ENCODE results near the gene ARMC2. TPM values are rescaled to one million over a fixed set of nuclear protein-coding genes. Genes with fewer than 3 reads are reported as not detected.
"Not testable (repeated sequence)": the region's sequence is repeated elsewhere in the genome, so short reads cannot be mapped to it uniquely, and the experiment has no call there.

Gene ARMC2
- total and polyA plus RNA-seq, 2 donors (not counting 3 experiments of a cell fraction or from before 2014, with no cell fraction given), result 1.7 to 3.7 TPM

GRCh38 chr6:108888745-108889144 lies 40.5 kb downstream of the ARMC2 start:
- no peaks in the 10 kb centered on the region for H3K79me2 ChIP-seq (ENCODE audit: control insufficient read depth, insufficient read depth, low read length)
- no peak overlapping the region for H3K4me2 ChIP-seq (ENCODE audit: insufficient read depth, low read length)
- no peaks in the 10 kb centered on the region for H3K27me3 ChIP-seq (ENCODE audit: control insufficient read depth in 2 of 2, insufficient read depth in 2 of 2, low read length in 2 of 2)
- no peak overlapping the region for H3K4me3 ChIP-seq (replicated peaks in 1 of 3; ENCODE audit: insufficient read depth in 1 of 3, low read depth in 1 of 3, low read length in 3 of 3)
- no peak overlapping the region for H2AFZ ChIP-seq (ENCODE audit: low read depth, low read length)
- FAIRE-seq (no peak), DNase-seq (ENCODE audit: low read depth, low spot score) (no peak)
- no peaks in the 10 kb centered on the region for H3K4me1 ChIP-seq (ENCODE audit: control insufficient read depth, extremely low read depth, insufficient read depth, low read length)
- H3K9ac ChIP-seq (replicated peaks; ENCODE audit: extremely low read depth, insufficient read depth, low read length), result no peak overlapping the region
- TF ChIP-seq JUN (IDR thresholded peaks at IDR 0.05; ENCODE audit: borderline replicate concordance, insufficient read depth, insufficient read length, low read depth), result no peak
- TF ChIP-seq EZH2 (IDR thresholded peaks at IDR 0.05; ENCODE audit: borderline replicate concordance, low read depth, low read length, severe bottlenecking), result no peak
- no peak for TF ChIP-seq POLR2AphosphoS5 (IDR thresholded peaks at IDR 0.05; ENCODE audit: insufficient read depth, low read depth, low read length)
- no peak for TF ChIP-seq MYC (IDR thresholded peaks at IDR 0.05; ENCODE audit: low read depth, low read length)
- no peaks in the 10 kb centered on the region for H3K9me1 ChIP-seq (replicated peaks; ENCODE audit: control insufficient read depth, extremely low read depth, insufficient read depth, low read length)
- H3K36me3 ChIP-seq (ENCODE audit: control insufficient read depth in 2 of 2, extremely low read depth in 1 of 2, insufficient read depth in 2 of 2, low read length in 2 of 2), result no peaks in the 10 kb centered on the region
- CTCF ChIA-PET, result no interaction called here
- no peaks in the 10 kb centered on the region for H3K9me3 ChIP-seq (replicated peaks; ENCODE audit: control insufficient read depth, insufficient read depth, low read length)
- no TSS peak for BruUV-seq (replicated peaks)
- intact Hi-C loops (cut with micrococcal nuclease), result no loop called here
- dilution Hi-C loops (cut with MboI; ENCODE audit: extremely low pct_ligation_motif_present, low sequenced_read_pairs), result no loop called here
- H3K27ac ChIP-seq (ENCODE audit: insufficient read depth, low read depth, low read length), result no peak overlapping the region
- POLR2A ChIA-PET, result no interaction called here
- H4K20me1 ChIP-seq (replicated peaks; ENCODE audit: control insufficient read depth, extremely low read depth, insufficient read depth, low read length), result no peaks in the 10 kb centered on the region

- H3K4me2 ChIP-seq (ENCODE audit: insufficient read depth, low read length); H3K4me3 ChIP-seq (replicated peaks in 1 of 3; ENCODE audit: insufficient read depth in 1 of 3, low read depth in 1 of 3, low read length in 3 of 3); H3K9me1 ChIP-seq (replicated peaks; ENCODE audit: control insufficient read depth, extremely low read depth, insufficient read depth, low read length); H3K9me3 ChIP-seq (replicated peaks; ENCODE audit: control insufficient read depth, insufficient read depth, low read length); H4K20me1 ChIP-seq (replicated peaks; ENCODE audit: control insufficient read depth, extremely low read depth, insufficient read depth, low read length); dilution Hi-C loops (cut with MboI; ENCODE audit: extremely low pct_ligation_motif_present, low sequenced_read_pairs); POLR2A ChIA-PET; H3K79me2 ChIP-seq (ENCODE audit: control insufficient read depth, insufficient read depth, low read length); BruUV-seq (replicated peaks); DNase-seq (ENCODE audit: low read depth, low spot score); intact Hi-C loops (cut with micrococcal nuclease); H3K4me1 ChIP-seq (ENCODE audit: control insufficient read depth, extremely low read depth, insufficient read depth, low read length); FAIRE-seq; H3K9ac ChIP-seq (replicated peaks; ENCODE audit: extremely low read depth, insufficient read depth, low read length); H3K27ac ChIP-seq (ENCODE audit: insufficient read depth, low read depth, low read length); H3K27me3 ChIP-seq (ENCODE audit: control insufficient read depth in 2 of 2, insufficient read depth in 2 of 2, low read length in 2 of 2); H3K36me3 ChIP-seq (ENCODE audit: control insufficient read depth in 2 of 2, extremely low read depth in 1 of 2, insufficient read depth in 2 of 2, low read length in 2 of 2); H2AFZ ChIP-seq (ENCODE audit: low read depth, low read length): not testable (repeated sequence)
- CTCF ChIA-PET, result interaction anchor here (1.3 kb wide), 1 partner anchor 349 kb away, joined by 6 read pairs; no protein-coding TSS in a partner anchor
These were observed 42.7 kb downstream of the ARMC2 start for GRCh38 chr6:108890898-108891297.
